HG03439 (cell line): Measurements from ENCODE around the gene TWIST2.

Source experiments
- ATAC-seq: cut with Tn5 transposase; IDR thresholded peaks from one replicate; pipeline ENCODE4 v1.9.1; 2021; ENCODE audit warnings: mild to moderate bottlenecking, moderate library complexity; ENCODE audit not compliant: unreplicated experiment

TWIST2 gene

GRCh38 chr2:238936162-238937052 lies 88.5 kb downstream of the TWIST2 start:
- ATAC-seq, result no peak

- no peak for ATAC-seq
Measured at GRCh38 chr2:238938003-238938400, 90.1 kb downstream of the TWIST2 start.

- ATAC-seq, result no peak
Measured at GRCh38 chr2:238938401-238939055, 90.6 kb downstream of the TWIST2 start.

- no peak for ATAC-seq
Measured at GRCh38 chr2:238939074-238939473, 91.2 kb downstream of the TWIST2 start.

- ATAC-seq, result no peak
Measured at GRCh38 chr2:238939521-238940403, 91.9 kb downstream of the TWIST2 start.

- no peak for ATAC-seq
Measured at GRCh38 chr2:238940806-238941205, 92.9 kb downstream of the TWIST2 start.

- ATAC-seq, result no peak
Measured at GRCh38 chr2:238941262-238941792, 93.4 kb downstream of the TWIST2 start.

DNA sequence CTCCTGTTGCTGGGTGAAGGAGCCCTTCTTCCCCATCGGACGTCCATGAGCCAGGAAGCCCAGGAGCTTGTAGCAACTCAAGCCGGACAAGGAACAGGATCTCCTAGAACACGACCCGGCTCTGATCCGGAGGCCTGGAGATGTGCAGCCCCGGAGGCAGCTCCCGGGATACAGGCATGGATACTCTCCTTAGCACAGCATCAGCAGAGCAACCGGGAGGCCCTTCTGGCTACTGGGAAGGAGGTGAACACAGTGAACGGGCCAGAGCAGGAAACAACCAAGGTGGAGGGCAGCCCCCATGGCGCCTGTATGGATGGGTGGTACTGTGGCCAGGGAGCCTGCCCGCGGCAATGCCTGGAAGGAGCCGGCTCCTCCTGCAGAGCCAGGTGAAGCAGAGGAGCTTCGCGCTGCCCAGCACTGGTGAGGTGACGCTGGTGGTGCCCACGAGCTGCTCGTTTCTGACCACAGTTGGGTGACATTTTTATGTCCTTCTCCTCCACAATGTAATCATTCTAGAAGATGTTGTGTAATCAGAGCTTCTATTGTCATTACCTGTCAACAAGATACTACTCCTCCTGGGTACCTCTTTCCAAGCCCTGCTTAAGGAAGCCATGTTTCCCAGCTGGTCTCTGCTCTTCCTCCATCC lies 94.3 kb downstream of the TWIST2 start:
- ATAC-seq, result no peak

GRCh38 chr2:238942726-238943300 lies 94.9 kb downstream of the TWIST2 start:
- ATAC-seq, result no peak

DNA sequence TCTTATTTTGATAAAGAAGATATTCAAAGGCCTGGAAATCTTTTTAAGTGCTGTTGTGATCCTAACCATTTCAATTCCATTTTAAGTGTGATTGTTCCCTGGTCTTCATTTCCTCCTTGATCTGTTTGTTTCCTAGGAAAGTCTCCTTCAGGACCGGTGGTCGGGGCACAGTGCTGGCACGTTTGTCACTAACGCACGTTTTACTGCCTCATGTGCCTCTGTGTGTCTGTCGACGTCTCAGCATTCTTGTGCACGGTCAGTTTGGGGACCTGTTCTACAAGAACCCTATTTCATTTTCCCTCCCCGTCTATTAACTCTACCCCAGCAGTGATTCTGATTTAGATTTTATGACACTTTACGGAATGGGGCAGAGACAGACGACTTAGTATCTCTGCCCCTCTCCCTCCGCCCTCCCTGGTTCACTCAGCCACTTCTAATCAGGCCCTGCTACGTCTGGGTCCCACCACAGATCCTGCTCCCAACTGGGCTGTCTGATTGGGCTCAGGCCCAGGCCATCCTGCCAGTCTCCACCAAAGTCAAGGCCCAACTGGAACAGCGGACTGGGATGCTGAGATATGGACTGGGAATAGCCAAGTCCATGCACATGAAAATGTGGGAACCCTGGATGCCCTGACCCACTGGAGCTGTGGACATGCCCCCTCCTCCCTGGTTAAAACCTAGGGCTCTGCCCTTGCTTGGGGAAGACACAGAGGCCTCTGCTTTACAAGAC lies 95.6 kb downstream of the TWIST2 start:
- no peak for ATAC-seq

DNA sequence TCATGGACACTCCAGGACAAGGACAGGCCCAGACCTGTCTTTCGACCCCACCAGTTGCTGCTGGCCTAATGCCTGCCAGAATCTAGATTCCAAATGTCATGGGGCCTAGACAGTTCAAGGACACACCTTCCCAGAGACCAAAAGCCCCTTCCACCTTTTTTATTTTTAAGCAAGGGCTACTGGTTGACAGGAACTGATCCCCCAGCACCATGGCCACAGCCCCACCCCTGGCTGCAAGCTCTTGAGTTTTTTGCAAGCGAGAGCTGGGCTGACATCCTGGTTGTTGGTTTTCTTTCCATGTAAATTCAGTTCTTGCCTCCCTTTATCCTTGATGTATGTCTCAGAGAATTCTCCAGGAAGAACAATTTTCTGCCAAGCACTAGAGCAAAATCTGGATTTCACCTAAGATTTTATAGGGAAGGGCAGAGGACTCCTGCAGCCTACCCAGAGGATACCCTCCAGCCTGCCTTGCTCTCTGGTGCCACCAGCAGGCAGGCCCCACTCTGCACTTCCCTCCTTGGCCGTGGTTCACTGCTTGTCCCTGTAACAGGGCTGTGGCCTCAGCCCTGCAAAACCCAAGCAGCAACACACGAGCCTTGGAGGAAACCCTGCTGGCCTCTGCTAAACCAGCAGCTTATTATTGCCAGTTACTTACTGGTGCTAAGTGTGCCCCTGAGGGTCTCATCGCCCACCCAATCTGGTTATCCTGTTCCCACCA lies 97.7 kb downstream of the TWIST2 start:
- ATAC-seq, result no peak

GRCh38 chr2:238946318-238947242 lies 98.7 kb downstream of the TWIST2 start:
- no peak for ATAC-seq

- ATAC-seq, result no peak
Measured at GRCh38 chr2:238947243-238947760, 99.4 kb downstream of the TWIST2 start.

- ATAC-seq, result no peak
Measured at GRCh38 chr2:238947920-238948710, 100.2 kb downstream of the TWIST2 start.

GRCh38 chr2:238948765-238949641 lies 101.1 kb downstream of the TWIST2 start:
- no peak for ATAC-seq
